ENCODE data around the gene RPLP2.

The RPLP2 gene

DNA sequence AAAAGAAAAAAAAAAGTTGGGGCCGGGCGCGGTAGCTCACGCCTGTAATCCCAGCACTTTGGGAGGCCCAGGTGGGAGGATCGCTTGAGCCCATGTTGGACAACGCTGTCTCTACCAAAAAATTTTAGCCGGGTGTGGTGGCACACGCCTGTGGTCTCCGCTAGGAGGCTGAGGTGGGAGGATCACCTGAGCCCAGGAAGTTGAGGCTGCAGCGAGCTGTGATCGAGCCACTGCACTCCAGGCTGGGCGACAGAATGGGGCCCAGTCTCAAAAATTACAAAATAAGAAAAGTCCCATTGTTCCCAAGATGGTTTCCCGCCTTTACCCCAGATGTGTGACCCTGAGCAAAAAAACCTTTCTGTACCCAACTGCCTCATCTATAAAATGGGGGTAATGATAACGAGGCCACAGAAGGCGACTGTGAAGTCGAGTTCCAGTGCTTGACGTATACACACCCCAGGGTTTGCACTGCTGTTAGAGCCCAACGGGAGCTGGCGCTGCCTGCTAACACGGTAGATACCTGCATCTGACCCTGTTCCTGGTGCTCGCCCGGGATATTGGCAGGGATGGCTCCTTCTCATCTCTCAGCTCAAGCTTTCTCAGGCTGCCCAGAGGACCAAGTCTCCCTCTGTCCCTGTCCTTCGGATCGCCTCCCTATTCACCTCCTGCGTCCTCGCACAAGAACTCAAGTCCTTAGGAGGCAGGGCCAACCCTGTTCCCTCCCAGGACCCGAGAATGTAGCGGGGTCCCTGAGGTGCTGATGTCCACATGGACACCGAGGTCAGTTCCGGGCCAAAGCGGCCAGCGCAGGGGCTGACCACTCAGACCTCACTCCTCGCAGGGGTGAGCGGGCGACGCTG, 1.1 kb upstream of the RPLP2 start:
- no peak for DNase-seq

- DNase-seq, result no peak
Observed at GRCh38 chr11:810040-810567, 337 bp downstream of the RPLP2 start.

DNA sequence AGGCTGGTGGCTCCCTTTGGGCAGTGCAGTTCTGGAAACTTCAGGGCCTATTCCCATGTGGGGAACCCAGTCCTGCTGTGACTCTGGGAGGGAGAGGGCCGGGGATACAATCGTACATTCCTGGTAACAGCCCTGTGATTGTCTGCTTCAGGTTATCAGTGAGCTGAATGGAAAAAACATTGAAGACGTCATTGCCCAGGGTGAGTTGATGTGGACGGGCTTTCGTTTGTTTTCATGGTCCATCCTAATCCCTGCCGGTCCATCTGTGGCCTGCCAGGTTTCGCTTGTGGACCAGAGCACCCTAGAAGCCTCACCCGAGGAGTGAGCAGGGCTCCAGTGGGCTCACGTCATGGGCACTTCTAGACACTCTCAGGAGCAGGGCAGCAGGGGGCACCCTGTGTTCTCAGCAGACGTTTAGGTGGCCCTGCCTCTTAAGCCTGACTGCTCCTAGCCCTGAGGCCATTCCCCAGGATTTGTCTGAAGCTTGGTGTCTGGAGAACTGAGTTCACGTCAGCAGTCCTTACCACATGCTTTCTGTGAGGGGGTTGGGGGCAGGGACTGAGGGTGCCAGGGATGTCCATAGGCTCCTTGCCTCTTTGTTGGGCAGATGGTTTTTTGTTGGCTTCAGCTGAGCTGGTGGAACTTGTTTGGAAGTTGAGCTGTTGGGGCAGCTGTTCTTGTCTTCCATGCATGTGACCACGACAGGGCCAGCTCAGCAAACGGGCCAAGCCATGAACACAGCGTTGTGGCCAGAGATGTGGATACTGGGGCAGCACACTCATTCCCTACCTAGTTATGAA, 1.9 kb downstream of the RPLP2 start:
- DNase-seq, result no peak

- DNase-seq, result no peak
Observed at GRCh38 chr11:812390-812789, 2.6 kb downstream of the RPLP2 start.

DNA sequence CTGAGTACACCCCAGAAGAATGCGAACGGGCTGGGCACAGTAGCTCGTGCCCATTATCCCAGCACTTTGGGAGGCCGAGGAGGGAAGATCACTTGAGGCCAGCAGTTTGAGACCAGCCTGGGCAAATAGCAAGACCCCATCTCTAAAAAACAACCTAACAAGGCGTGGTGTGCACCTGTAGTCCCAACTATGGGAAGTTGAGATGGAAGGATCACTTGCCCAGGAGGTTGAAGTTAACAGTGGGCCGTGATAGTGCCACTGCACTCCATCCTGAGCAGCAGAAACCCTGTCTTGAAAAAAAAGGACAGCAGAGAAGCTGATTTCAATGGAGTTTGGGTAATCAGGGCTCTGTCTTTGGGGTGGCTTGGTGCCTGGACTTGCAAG, 3.3 kb downstream of the RPLP2 start:
- no peak for DNase-seq

DNA sequence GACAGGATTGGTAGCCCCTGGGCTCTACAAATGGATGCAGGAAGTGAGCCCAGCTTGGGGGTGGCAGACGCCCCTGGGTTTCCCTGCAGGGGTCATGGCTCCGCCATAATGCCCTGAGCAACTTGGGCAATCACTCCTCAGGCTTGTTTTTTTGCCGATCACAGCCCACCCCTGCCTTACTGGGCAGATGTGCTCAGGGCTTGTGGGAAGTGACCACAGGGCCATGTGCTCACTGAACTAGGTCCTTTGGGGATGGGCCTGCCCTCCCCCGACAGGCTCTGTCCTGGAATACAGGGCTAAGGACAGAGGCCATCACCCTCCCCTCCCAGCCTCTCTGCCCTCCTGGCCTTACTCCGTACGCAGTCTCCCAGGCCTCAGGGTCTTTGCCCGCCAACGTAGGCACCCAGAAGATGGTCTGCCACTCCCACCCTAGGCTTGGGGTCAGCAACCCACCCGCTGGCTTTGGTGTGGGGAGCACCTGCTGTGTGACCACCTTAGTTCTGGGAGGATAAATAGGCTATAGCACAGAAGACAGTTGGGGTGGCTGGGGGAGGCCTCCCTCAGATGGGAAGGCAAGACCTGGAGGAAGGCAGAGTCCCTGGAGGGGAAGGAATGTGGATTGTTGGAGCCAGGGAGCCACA, 3.8 kb downstream of the RPLP2 start:
- DNase-seq, result no peak

GRCh38 chr11:815675-816432, 6.1 kb downstream of the RPLP2 start:
- no peak for DNase-seq

GRCh38 chr11:816433-816779, 6.6 kb downstream of the RPLP2 start:
- no peak for DNase-seq

GRCh38 chr11:818396-819128, 8.8 kb downstream of the RPLP2 start, which contains the start of gene PNPLA2:
PNPLA2 (plus strand) TSS chr11:818914; CDS start chr11:819719, 805 bp downstream.
- DNase-seq, result peak; percentile 54

DNA sequence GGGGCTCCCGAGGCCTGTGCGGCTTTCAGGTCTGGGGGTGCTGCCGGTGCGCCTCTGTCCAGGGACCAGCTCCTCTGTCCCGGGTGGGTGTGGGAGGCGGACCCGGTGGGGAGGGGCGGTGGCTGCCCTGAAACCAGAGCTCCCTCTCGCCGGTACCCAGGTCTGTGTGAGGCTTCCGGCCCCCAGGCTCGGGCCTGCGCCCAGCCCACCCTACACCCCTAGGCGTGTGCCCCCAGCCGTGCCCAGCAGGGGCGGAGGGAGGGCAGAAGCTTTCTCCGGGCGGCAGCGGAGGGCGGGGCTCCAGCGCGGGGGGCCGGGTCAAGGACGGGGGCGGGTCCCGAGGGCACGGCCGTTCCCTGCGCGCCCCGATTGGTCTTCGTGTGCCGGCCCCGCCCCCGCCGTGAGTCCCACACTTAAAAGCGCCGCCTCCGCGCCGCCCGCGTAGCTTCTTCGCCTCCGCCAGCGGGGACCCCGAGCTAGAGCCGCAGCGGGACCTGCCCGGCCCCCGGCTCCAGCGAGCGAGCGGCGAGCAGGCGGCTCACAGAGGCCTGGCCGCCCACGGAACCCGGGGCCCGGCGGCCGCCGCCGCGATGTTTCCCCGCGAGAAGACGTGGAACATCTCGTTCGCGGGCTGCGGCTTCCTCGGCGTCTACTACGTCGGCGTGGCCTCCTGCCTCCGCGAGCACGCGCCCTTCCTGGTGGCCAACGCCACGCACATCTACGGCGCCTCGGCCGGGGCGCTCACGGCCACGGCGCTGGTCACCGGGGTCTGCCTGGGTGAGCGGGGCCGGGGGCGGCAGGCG, 9.6 kb downstream of the RPLP2 start:
- DNase-seq, result peak; percentile 87

DNA sequence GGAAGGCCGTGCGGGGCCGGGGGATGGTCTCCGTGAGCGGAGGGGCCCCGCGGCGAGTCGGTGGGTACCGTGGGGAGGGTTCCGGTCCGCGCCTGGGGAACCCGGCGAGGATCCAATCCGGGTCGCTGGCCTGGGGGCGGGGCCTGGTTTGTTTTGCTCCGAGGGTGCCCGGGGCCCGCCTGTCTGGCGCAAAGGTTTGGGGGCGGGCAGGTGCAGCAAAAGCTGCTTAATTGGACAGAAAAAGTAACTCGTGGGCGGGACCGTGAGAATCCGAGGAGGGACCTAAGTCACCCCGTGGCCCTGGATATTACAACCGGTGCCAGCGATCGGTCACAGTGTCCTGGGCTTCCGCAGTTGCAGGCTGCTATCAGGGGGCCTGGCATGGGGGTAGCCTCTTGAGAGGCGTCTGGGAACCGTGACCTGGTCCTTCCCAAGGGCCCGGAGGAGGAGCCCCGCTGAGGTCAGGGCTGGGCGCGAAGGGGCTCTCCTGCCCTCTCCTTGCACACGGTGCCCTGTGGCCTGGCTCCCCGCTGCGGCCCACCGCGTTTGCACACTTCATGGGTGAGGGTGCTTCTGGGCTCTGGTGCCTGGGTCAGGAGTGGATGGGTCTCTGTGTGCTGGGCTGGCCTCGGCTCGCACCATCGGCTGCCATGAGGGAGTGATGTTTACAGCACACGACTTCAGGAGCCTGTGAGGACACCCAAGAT, 10.3 kb downstream of the RPLP2 start:
- DNase-seq, result no peak

- no peak for DNase-seq
Observed at GRCh38 chr11:820655-821511, 11.1 kb downstream of the RPLP2 start.

DNA sequence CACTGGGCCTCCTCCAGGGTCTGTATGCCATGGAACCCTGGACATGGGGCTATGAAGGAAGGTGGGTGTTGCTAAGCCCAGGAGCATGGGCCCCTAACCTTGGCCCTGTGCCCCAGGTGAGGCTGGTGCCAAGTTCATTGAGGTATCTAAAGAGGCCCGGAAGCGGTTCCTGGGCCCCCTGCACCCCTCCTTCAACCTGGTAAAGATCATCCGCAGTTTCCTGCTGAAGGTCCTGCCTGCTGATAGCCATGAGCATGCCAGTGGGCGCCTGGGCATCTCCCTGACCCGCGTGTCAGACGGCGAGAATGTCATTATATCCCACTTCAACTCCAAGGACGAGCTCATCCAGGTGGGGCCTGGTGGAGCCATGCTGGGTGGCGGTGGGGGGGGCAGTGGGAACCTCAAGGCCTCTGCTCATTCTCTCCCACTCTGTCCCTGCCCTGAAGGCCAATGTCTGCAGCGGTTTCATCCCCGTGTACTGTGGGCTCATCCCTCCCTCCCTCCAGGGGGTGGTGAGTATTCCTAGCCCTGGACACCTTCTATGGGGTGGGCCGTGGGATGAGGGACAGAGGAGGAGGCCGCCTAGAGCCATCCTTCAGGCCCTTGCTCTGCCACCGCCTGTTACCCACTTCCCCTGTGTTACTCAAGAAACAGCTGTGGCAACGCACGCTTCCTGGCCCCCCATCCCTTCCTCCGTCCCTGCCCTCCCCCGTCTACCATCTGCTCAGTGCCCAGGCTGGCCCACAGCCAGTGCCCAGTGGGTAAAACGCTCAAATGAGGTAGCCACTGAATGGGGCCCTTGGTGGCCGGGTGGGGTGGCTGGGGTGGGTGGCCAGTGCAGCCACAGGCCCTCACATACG, 12.0 kb downstream of the RPLP2 start:
- no peak for DNase-seq

DNA sequence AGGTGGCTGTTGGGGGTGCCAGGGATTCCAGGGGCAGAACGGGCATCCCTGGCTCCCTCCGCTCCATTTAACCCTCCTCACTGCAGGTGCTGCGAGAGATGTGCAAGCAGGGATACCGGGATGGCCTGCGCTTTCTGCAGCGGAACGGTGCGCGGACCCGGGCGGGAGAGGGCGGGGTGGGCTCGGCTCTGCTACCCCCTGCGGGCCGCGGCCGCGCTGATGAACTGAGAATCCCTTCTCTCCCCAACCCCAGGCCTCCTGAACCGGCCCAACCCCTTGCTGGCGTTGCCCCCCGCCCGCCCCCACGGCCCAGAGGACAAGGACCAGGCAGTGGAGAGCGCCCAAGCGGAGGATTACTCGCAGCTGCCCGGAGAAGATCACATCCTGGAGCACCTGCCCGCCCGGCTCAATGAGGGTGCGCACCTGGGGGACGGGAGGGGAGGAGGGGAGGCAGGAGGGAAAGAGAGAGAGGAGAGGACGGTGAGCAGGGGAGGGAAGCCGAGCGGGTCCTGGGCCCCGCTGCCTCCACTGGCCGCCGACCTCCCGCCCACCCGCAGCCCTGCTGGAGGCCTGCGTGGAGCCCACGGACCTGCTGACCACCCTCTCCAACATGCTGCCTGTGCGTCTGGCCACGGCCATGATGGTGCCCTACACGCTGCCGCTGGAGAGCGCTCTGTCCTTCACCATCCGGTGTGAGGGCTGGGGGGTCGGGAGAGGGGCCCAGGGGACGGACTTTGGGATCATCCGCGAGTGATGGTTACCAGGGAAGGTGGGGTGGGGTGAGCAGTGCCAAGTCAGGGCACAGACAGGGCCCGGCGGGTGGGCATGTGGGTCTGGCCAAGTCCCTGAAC, 13.9 kb downstream of the RPLP2 start:
- DNase-seq, result no peak

GRCh38 chr11:824292-824880, 14.6 kb downstream of the RPLP2 start:
- DNase-seq, result no peak

DNA sequence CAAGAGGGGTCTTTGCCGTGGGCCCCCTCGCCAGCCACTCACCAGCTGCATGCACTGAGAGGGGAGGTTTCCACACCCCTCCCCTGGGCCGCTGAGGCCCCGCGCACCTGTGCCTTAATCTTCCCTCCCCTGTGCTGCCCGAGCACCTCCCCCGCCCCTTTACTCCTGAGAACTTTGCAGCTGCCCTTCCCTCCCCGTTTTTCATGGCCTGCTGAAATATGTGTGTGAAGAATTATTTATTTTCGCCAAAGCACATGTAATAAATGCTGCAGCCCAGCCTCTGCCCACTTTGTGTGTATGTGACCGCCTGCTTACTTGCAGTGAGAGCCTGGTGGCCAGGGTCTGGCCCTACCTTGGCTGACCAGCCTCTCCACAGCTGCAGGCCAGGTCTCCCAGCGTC, 15.2 kb downstream of the RPLP2 start:
- no peak for DNase-seq

Measured in fibroblast of skin of right quadriceps (primary cell).